Gastroesophageal sphincter (tissue), 4 donors: ENCODE results near the gene UBE2J2. TPM values are rescaled to one million over a fixed set of nuclear protein-coding genes. Genes with fewer than 3 reads are reported as not detected.
"Not testable (repeated sequence)": the region's sequence is repeated elsewhere in the genome, so short reads cannot be mapped to it uniquely, and the experiment has no call there.

ENCODE experiments used
- ATAC-seq: fragments of 150-250 bp; one replicate; pipeline ENCODE4 v1.9.1; 2016; ENCODE audit warnings: mild to moderate bottlenecking, moderate library complexity
- H3K27ac ChIP-seq, 4 donors: fragments of 200-600 bp; sonication (generic) in 3 of 4; 1 replicate in 3 of 4; 2 replicates in 1 of 4; pipeline ENCODE4 v1.5.1; 2016 to 2019
- H3K27me3 ChIP-seq: fragments of 200-600 bp; sonication (generic); one replicate; pipeline ENCODE4 v1.5.1; 2019
- H3K36me3 ChIP-seq, 2 donors: fragments of 200-600 bp; sonication (generic); one replicate each; pipeline ENCODE4 v1.5.1; 2019; ENCODE audit warnings: control low read depth in 1 of 2
- H3K4me1 ChIP-seq, 3 donors: fragments of 200-600 bp; sonication (generic); 1 replicate in 2 of 3; 2 replicates in 1 of 3; pipeline ENCODE4 v1.5.1; 2016 to 2019; ENCODE audit warnings: control low read depth in 2 of 3
- H3K4me3 ChIP-seq, 2 donors: fragments of 200-600 bp; sonication (generic); one replicate each; pipeline ENCODE4 v1.5.1; 2019; ENCODE audit warnings: mild to moderate bottlenecking in 1 of 2, moderate library complexity in 1 of 2
- H3K9me3 ChIP-seq, 3 donors: fragments of 200-600 bp; sonication (generic); one replicate each; pipeline ENCODE4 v1.5.1; 2017 to 2019; ENCODE audit warnings: control low read depth in 2 of 3
- EP300 ChIP-seq: sonication (generic); formaldehyde crosslinking; IDR thresholded peaks from one replicate; pipeline ENCODE4 v1.6.1; 2017; ENCODE audit warnings: antibody characterized with exemption, mild to moderate bottlenecking
- POLR2A ChIP-seq, 2 donors: fragments of 450-650 bp; IDR thresholded peaks; one replicate each; pipeline ENCODE4 v1.6.1; 2017; ENCODE audit warnings: antibody characterized with exemption in 2 of 2, mild to moderate bottlenecking in 2 of 2, moderate library complexity in 1 of 2
- POLR2AphosphoS5 ChIP-seq: sonication (generic); formaldehyde crosslinking; IDR thresholded peaks from one replicate; pipeline ENCODE4 v1.6.1; 2017; ENCODE audit warnings: antibody characterized with exemption
- WGBS, 2 donors: methylation state at CpG; one replicate each; pipeline ENCODE4 v1.1.5; 2018; ENCODE audit warnings: low coverage in 1 of 2; 5-methylcytosine and 5-hydroxymethylcytosine counted together
- total RNA-seq, 4 donors: library from RNA; depleted of rRNA; stranded (reverse); fragments of >200 nt; gene quantifications; one replicate each; pipeline ENCODE4 v1.1.0, GENCODE V29; 2016
- TF ChIP-seq, protein P1 (sequence below), 4 experiments: fragments of 200-600 bp in 2 of 4; fragments of 450-650 bp in 2 of 4; sonication (generic) in 1 of 4; IDR thresholded peaks; one replicate each; pipeline ENCODE4 v1.5.1; 2017 to 2019; ENCODE audit warnings: antibody characterized with exemption in 4 of 4, mild to moderate bottlenecking in 2 of 4, moderate library complexity in 2 of 4

Gene UBE2J2
- total RNA-seq, 4 donors from 2014 or later: 28.1 to 47.0 (median 37.9) TPM

DNA sequence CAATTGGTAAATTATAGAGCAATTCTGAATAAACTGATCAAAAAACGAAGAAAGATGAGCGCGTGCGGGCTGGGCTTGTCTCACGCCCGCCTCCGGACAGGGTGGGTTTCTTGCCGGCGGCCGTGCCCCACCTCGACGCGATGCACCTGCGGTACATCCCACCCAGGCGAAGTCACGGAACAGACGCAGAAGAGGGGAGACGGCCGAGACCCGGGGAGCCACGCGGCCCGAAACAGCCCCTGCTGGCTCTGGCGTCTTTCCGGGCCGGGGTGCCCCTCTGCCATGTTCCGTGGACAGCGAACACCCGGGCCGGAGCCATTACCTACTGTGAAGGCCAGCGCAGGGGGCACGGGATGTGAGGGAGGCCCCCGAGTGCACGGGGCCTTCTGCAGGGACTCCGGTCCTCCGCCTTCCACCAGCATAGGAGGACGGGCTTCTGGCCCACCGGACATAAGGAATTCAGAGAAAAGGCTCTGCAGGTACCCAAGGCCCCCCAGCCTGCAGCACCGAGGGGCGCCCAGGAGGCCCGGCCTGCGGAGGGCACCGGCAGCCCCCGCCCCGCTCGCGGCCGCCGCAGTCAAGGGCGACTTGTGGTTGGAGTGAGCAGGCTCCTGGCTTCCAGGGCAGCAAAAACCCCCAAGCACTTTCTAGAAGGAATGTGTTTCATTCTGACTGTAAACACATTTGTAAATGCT, 19.5 kb downstream of the UBE2J2 start:
- H3K4me1 ChIP-seq: no peaks in the 10 kb centered on the region
- TF ChIP-seq POLR2A (IDR thresholded peaks at IDR 0.05) (no peak), EP300 (no peak), POLR2AphosphoS5 (no peak)
- TF ChIP-seq, protein P1, sequence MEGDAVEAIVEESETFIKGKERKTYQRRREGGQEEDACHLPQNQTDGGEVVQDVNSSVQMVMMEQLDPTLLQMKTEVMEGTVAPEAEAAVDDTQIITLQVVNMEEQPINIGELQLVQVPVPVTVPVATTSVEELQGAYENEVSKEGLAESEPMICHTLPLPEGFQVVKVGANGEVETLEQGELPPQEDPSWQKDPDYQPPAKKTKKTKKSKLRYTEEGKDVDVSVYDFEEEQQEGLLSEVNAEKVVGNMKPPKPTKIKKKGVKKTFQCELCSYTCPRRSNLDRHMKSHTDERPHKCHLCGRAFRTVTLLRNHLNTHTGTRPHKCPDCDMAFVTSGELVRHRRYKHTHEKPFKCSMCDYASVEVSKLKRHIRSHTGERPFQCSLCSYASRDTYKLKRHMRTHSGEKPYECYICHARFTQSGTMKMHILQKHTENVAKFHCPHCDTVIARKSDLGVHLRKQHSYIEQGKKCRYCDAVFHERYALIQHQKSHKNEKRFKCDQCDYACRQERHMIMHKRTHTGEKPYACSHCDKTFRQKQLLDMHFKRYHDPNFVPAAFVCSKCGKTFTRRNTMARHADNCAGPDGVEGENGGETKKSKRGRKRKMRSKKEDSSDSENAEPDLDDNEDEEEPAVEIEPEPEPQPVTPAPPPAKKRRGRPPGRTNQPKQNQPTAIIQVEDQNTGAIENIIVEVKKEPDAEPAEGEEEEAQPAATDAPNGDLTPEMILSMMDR (IDR thresholded peaks at IDR 0.05): no peak
- WGBS, 2 donors: 87 to 94% methylated on average over 6 to 11 of the region's 50 CpGs
- H3K4me3 ChIP-seq: no peak overlapping the region
- no peak overlapping the region for H3K27ac ChIP-seq
- H3K27me3 ChIP-seq: no peaks in the 10 kb centered on the region
- no peak for ATAC-seq
- no peaks in the 10 kb centered on the region for H3K9me3 ChIP-seq
- peaks cover 0 to 85% of the 10 kb centered on the region in 2 donors for H3K36me3 ChIP-seq

DNA sequence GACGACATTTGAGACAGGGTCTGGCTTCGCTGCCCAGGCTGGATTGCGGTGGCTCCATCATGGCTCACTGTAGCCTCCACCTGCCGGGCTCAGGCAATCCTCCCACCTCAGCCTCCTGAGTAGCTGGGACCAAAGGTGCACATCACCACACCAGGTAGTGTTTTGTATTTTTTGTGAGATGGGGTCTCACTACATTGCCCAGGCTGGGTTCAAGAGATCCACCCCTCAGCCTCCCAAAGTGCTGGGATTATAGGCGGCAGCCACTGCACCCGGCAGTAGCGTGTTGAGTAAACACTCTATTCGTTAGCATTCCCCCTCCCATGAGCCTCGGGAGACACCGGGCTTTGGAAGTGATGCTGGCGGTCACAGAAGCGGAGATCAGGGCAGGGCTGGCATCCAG, 20.3 kb downstream of the UBE2J2 start:
- 90% methylated on average over 2 of the region's 12 CpGs; no CpG with 5 or more reads in 1 of the 2 donors for WGBS, 2 donors
- peaks cover 4% of the 10 kb centered on the region for H3K27me3 ChIP-seq
- H3K4me3 ChIP-seq: no peak overlapping the region
- no peak for ATAC-seq
- H3K36me3 ChIP-seq: peaks cover 0 to 77% of the 10 kb centered on the region in 2 donors
- TF ChIP-seq EP300 (no peak), POLR2AphosphoS5 (no peak), POLR2A (IDR thresholded peaks at IDR 0.05) (no peak)
- TF ChIP-seq, protein P1 (IDR thresholded peaks at IDR 0.05): no peak
- no peaks in the 10 kb centered on the region for H3K9me3 ChIP-seq
- no peaks in the 10 kb centered on the region for H3K4me1 ChIP-seq
- H3K27ac ChIP-seq: no peak overlapping the region

DNA sequence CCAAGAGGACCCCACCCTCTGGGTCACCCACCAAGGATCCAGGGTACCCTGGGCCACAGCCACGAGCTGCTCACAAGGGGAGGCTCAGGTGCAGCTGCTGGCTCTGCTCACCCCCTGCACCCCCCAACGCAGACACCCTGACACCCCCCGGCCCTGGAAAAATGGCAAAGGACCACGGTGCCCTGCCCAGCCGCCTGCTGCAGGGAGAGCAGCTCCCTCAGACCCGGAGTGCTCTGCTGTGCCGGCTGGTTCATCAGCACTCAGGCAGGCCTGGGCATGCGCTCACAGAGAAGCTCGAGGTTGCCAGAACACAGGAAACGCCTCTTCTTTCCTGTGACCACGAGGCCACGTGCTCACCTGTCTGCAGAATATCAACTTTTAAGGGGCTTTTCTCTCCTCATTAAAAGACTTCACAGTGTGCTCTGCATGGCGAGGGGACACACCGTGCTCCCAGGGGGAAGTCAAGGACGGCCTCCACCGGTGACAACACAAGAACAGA, 22.8 kb downstream of the UBE2J2 start:
- peaks cover 0 to 15% (median 0%) of the 10 kb centered on the region in 3 donors for H3K4me1 ChIP-seq
- peaks cover 28% of the 10 kb centered on the region for H3K27me3 ChIP-seq
- no peak for ATAC-seq
- TF ChIP-seq, protein P1 (IDR thresholded peaks at IDR 0.05): no peak
- no peak for TF ChIP-seq POLR2AphosphoS5
- TF ChIP-seq EP300: no peak
- no peak for TF ChIP-seq POLR2A (IDR thresholded peaks at IDR 0.05)
- 83% methylated on average over 2 of the region's 16 CpGs; no CpG with 5 or more reads in 1 of the 2 donors for WGBS, 2 donors
- H3K4me3 ChIP-seq: no peak overlapping the region
- no peaks in the 10 kb centered on the region for H3K9me3 ChIP-seq
- no peak overlapping the region for H3K27ac ChIP-seq
- peaks cover 0 to 54% of the 10 kb centered on the region in 2 donors for H3K36me3 ChIP-seq

DNA sequence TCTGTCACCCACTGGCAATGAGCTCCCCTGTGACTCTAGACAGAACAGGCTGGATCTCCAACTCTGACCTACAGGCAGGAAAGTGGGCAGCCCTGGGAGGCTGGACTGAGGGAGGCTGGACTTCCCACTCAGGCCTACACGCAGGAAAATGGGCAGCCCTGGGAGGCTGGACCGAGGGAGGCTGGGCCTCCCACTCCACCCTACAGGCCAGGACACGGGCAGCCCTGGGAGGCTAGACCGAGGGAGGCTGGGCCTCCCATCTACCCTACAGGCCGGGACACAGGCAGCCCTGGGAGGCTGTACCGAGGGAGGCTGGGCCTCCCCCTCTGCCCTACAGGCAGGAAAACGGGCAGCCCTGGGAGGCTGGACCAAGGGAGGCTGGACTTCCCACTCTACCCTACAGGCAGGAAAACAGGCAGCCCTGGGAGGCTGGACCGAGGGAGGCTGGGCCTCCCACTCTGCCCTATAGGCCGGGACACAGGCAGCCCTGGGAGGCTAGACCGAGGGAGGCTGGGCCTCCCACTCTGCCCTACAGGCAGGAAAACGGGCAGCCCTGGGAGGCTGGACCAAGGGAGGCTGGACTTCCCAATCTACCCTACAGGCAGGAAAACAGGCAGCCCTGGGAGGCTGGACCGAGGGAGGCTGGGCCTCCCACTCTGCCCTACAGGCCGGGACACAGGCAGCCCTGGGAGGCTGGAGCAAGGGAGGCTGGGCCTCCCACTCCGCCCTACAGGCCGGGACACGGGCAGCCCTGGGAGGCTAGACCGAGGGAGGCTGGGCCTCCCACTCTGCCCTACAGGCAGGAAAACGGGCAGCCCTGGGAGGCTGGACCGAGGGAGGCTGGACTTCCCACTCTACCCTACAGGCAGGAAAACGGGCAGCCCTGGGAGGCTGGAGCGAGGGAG, 25.4 kb downstream of the UBE2J2 start:
- H3K9me3 ChIP-seq, ATAC-seq, H3K27ac ChIP-seq, H3K4me3 ChIP-seq: not testable (repeated sequence)
- WGBS, 2 donors: 80 to 100% methylated on average over 1 of the region's 21 CpGs
- Histone ChIP-seq H3K36me3 (peaks cover 0 to 39% of the 10 kb centered on the region in 2 donors), H3K27me3 (peaks cover 39% of the 10 kb centered on the region), H3K4me1 (peaks cover 0 to 16% (median 0%) of the 10 kb centered on the region in 3 donors)

DNA sequence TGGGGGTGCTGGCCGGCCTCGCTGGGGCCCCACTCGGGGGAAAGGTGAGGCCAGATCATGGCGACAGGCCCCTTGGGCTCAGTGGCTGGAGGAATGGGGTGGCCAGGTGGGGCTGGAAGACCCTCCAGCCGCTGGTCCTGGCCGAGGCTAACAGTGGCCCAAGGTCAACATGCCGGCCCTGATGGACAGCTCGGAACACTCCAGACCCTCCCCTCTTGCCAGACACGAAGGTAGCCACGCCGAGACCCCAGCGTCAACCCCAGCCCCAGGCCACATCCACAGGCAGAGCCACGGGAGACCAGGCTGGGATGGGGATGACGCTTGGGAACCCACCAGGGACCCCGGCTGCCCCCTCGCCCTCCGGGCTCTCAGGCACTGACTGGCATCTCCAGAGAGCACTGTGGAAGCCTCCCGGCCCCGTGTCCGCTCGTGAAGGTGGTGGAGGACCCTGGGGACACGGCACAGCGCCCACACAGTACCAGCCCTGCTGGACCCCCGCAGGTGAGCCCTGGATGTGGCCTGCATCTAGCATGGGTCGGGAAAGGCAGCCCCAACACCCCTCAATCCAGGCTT, 26.2 kb downstream of the UBE2J2 start:
- Histone ChIP-seq H3K36me3 (peaks cover 0 to 39% of the 10 kb centered on the region in 2 donors), H3K27me3 (peaks cover 39% of the 10 kb centered on the region), H3K4me1 (peaks cover 0 to 16% (median 0%) of the 10 kb centered on the region in 3 donors), H3K4me3 (no peak overlapping the region), H3K9me3 (no peaks in the 10 kb centered on the region), H3K27ac (no peak overlapping the region)
- no peak for ATAC-seq
- no CpG with 5 or more reads among the region's 25 CpGs for WGBS, 2 donors
- TF ChIP-seq EP300: no peak
- TF ChIP-seq, protein P1 (IDR thresholded peaks at IDR 0.05): no peak
- TF ChIP-seq POLR2AphosphoS5: no peak
